AG10803 (cell line): ENCODE results near the gene PTPRC.

Experiments used
- DNase-seq: peaks from one replicate; pipeline ENCODE4 v3.0.0; 2010; ENCODE audit warnings: low read depth
- H3K4me3 ChIP-seq: 2 replicates; pipeline ENCODE4 v1.5.1; 2011; ENCODE audit warnings: mild to moderate bottlenecking, low read length, control low read depth
- TF ChIP-seq, protein P1 (sequence below): conservative IDR thresholded peaks from 2 replicates; pipeline ENCODE4 v1.5.1; 2011; ENCODE audit warnings: mild to moderate bottlenecking, low read length, control low read depth, inconsistent platforms

PTPRC gene

GRCh38 chr1:198637157-198637556 lies 1.7 kb upstream of the PTPRC start:
- DNase-seq, result no peak
- no peak overlapping the region for H3K4me3 ChIP-seq
- TF ChIP-seq, protein P1, sequence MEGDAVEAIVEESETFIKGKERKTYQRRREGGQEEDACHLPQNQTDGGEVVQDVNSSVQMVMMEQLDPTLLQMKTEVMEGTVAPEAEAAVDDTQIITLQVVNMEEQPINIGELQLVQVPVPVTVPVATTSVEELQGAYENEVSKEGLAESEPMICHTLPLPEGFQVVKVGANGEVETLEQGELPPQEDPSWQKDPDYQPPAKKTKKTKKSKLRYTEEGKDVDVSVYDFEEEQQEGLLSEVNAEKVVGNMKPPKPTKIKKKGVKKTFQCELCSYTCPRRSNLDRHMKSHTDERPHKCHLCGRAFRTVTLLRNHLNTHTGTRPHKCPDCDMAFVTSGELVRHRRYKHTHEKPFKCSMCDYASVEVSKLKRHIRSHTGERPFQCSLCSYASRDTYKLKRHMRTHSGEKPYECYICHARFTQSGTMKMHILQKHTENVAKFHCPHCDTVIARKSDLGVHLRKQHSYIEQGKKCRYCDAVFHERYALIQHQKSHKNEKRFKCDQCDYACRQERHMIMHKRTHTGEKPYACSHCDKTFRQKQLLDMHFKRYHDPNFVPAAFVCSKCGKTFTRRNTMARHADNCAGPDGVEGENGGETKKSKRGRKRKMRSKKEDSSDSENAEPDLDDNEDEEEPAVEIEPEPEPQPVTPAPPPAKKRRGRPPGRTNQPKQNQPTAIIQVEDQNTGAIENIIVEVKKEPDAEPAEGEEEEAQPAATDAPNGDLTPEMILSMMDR, result no peak

DNA sequence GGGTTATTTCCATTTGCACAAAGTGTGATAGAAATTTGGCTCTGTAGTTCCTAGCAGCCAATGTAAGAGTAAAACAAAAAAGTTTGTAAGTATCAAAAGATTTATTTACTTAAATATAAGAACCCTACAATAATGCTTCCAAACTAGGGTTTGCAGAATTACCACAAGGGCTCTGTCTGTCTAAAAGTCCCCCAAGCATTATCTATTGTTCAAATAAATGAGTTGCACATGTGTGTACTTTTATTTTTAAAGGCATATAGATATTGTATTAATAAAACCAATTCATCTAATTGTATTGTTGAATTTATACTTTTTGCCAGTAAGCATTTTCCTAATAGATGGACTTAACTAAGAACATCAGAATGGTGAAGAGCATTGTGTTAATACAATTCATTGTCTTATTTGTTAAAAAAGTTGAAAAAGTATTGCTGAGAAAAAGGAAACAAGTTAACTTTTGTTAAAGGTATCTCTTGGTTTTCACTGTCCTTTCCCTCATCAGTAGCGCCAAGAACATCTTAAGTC lies 863 bp upstream of the PTPRC start:
- H3K4me3 ChIP-seq, result no peak overlapping the region
- TF ChIP-seq, protein P1, result no peak
- no peak for DNase-seq

GRCh38 chr1:198638441-198638840 lies 399 bp upstream of the PTPRC start:
- TF ChIP-seq, protein P1, result no peak
- H3K4me3 ChIP-seq, result no peak overlapping the region

GRCh38 chr1:198639671-198640143 lies 867 bp downstream of the PTPRC start:
- TF ChIP-seq, protein P1, result no peak
- no peak overlapping the region for H3K4me3 ChIP-seq
- no peak for DNase-seq

More at GRCh38 chr1:198638441-198638840, 399 bp upstream of the PTPRC start:
- no peak for DNase-seq

DNA sequence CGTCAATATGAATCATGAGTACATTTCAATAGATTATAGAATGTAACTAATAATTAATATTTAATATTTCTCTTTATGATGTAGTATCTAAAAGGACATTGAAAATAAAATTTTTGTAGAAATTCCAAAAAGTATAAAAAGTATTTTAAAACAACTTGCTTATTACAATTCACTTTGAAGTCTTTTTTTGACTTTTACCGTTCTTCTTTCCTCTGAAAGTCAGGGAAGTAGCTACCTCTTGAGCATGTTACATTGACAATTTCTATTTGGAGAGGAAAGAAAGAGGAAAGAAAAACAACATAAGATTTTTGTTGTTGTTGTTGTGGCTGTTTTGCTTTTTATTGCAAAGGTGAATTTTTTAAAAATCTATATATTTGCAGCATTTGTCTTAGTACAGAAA lies 1.3 kb downstream of the PTPRC start:
- no peak overlapping the region for H3K4me3 ChIP-seq
- TF ChIP-seq, protein P1, result no peak
- no peak for DNase-seq

- TF ChIP-seq, protein P1, result no peak
- no peak for DNase-seq
- H3K4me3 ChIP-seq, result no peak overlapping the region
Observed at GRCh38 chr1:198641501-198641900, 2.7 kb downstream of the PTPRC start.

DNA sequence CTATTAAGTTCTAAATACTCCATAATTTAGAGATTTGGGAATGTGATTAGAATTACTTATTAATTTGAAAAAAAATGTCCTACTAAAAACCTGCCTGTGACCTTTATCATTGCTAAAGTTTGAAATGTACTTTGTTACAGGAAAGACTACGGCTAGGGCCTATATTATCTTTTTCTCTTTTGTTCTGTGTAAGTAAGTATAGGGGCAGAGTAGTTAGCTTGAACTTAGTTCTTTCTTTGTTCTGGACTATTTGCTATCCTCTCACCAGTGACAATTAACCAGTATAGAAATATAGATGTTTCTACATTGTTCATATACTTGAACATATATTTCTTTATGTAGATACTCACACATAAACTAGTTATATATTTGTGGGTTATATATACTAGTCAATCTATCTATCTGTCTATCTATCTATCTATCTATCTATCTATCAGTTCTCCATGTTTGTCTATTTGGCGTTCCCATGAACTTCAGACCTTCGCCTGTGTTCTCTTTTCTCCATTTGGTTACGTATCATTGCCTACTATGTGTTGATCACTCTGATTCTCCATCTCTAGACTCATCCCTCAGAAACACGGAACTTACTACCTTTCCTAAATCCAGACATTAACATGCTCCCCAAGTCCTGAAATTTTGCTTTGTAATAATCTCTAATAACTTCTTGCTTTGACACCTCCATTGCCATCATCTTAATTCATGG lies 3.3 kb downstream of the PTPRC start:
- DNase-seq, result no peak
- TF ChIP-seq, protein P1, result no peak
- no peak overlapping the region for H3K4me3 ChIP-seq
